GM21360 (cell line): ENCODE measurements around the gene PACSIN1.

Experiments
- ATAC-seq: cut with Tn5 transposase; IDR thresholded peaks from one replicate; pipeline ENCODE4 v1.9.1; 2021; ENCODE audit warnings: mild to moderate bottlenecking, moderate library complexity; ENCODE audit not compliant: unreplicated experiment

PACSIN1 gene

DNA sequence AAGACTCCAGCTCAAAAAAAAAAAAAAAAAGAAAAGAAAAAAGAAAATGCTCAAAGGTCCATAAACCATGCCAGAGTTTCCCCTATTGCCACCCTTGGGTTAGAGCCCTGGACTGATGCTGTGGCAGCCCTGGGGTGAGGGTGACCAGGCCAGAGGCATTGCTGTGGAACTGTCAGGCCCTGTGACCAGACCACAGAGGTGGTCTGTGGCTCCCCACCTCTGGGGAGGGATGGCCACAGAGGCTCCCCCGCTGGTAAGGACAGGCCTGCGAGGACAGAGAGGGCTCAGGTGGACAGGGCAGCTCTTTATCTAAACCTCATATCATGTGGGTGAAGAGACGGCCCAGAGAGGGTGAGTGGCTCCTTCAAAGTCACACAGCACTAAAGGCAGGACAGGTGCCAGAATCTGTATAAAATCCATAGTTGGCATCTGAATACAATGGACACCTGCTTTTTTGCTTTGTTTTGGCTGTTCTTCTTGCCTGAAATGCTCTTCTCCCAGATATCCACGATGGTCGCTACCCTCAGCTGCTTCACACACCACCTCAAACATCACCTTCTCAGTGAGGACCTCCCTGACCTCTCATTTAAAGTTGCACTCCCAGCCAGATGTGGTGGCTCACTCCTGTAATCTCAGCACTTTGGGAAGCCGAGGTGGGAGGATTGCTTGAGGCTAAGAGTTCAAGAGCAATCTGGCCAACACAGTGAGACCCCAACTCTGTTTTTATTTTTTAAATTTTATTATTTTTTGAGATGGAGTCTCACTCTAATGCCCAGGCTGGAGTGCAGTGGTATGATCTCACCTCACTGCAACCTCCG lies 112.8 kb downstream of the PACSIN1 start:
- no peak for ATAC-seq

DNA sequence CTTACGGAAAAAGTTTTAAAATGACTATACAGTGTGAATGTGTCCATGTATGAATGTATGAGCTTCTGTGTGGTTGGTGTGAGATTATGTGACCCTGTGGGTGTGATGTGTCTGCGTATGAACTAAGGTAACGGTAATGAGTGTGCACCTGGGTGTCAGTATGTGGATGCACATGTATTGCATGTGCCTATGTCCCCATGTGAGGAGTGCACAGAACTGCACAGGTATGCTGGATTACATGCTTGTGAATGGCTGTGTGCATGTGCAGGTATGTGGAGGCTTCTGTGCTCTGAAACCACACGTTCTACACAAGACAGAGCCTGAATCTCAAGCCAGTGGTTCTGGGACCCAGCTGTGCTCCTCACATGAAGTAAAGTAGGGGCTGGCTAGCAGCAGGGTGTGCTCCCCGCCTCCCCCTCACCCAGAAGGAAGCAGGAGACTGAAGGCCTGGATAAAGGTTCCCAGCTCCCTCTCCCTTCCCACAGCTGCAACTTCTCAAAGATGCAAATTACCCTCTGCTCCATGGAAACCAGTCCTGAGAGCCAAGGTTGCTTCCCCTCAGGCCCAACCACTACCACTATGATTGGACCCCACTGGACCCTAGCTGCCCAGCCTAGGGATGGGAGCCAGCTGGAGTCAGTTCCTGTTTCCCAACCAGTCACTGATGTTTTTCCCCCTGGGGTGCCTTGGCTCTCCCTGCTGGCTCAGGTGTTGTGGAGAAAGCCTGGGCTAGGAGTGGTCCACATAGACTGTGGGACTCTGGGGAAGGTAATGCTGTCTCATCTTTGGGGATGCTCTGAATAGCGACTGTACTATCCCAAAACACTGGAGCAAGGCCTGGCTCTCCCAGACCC lies 115.1 kb downstream of the PACSIN1 start:
- ATAC-seq, result no peak

DNA sequence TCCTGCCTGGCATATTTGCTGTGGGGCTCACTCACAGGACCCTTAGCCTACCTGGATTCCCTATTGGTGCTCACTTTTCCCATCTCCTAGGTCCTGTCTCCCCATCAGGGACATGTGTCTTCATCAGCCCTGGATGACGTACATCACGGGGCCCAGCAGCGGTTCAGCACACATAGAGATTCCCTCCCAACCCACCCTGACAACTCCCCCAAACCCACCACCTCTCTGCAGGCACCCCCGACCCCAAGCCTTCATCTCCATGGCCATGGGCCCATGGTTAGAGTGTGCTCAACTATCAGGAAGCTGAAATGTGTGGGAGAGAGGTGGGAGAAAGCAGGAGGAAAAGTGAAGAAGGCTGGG lies 115.7 kb downstream of the PACSIN1 start:
- no peak for ATAC-seq

DNA sequence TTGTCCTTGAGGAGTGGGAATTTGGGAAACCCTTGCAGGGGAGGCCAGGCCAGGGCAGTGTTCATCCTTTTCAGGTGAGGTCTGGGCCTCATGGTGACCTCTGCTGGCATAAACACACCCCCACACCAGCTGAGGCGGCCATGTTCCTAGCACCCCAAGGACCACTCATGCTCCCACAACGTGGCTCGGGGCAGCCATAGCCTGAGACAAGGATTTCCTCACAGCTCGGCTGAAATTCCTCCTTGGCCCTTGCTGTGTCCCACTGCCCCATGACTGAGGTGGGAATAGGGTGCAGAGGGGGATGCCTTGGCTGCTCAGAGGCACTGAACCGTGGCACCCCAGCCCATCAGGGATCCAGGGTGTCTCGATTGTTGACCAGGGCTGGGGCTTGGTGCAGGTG lies 117.6 kb downstream of the PACSIN1 start:
- ATAC-seq, result no peak

DNA sequence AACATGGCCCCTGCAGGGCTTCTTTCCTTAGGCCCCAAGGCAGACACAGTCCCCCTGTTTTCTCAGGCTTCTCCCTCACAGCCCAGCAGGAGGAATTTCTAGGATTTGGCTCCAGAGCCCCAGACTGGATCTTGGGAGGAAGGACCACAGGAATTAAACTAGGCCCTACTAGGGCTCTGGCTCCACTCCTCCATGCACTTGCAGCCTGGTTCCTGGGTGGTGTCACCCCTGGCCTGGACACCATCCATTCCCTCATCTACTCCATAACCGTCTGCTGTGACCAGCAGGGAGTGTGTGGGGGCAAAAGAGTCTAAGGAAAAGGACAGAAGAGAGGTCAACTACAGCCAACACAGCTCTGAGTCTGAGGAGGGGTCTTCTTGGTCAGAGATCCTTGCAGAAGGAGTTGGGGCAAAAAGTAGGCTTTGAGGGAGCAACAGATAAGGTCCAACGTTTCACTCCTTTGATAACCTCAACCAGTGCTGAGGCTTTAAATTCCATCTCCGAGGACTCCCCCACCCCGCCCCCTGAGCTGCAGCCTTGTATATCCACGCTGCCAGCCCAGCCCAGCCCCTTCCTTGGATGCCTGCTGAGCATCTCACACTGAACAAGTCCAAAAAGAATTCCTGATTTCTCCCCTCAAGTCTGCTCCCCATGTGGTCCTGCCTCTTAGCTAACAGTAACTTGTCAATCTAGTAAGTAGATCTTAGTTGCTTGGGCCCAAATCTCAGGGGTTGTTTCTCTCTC lies 118.2 kb downstream of the PACSIN1 start:
- no peak for ATAC-seq

DNA sequence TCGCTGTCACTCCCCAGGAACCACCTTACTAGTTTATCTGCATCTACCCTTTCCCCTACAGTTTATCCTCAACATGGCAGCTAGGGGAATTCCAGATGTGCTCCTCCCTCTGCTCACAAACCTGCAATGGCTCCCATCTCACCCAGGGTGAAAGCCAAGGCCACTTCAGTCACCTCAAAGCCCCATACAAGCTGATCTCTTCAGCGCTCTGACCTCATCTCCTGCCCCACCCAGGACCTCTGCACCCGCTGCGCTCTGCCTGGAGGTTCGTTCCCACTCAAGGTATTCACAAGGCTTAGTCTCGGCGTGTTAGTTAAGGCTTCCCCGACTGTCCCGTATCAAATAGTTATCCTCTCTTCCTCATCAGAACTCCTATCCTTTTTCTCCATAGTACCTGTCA lies 118.8 kb downstream of the PACSIN1 start:
- ATAC-seq, result no peak
